Midbrain (tissue), 1 donor: ENCODE measurements around the gene GDI1.

Experiments
- DNase-seq: peaks from one replicate; lab custom pipeline; 2025; lab: John Stamatoyannopoulos, UW

Gene GDI1

GRCh38 chrX:154462396-154462795 is 25.4 kb downstream of the GDI1 start:
- DNase-seq, result peak; percentile 2

- DNase-seq, result no peak
Observed at GRCh38 chrX:154463611-154464220, 26.8 kb downstream of the GDI1 start.

GRCh38 chrX:154464806-154465365 is 27.9 kb downstream of the GDI1 start:
- no peak for DNase-seq

GRCh38 chrX:154465601-154466000 is 28.6 kb downstream of the GDI1 start:
- DNase-seq, result no peak

GRCh38 chrX:154466036-154466435 is 29.1 kb downstream of the GDI1 start:
- DNase-seq, result no peak

GRCh38 chrX:154466907-154467306 is 30.0 kb downstream of the GDI1 start:
- DNase-seq, result no peak

GRCh38 chrX:154467556-154467955 is 30.6 kb downstream of the GDI1 start:
- no peak for DNase-seq

GRCh38 chrX:154468217-154468616 is 31.3 kb downstream of the GDI1 start:
- DNase-seq, result no peak

GRCh38 chrX:154469114-154469513 is 32.2 kb downstream of the GDI1 start:
- DNase-seq, result no peak

- DNase-seq, result no peak
Observed at GRCh38 chrX:154469880-154470279, 32.9 kb downstream of the GDI1 start.

GRCh38 chrX:154470434-154470833 is 33.5 kb downstream of the GDI1 start:
- no peak for DNase-seq

- DNase-seq, result no peak
Observed at GRCh38 chrX:154470914-154471568, 34.1 kb downstream of the GDI1 start.

GRCh38 chrX:154471839-154472684 is 35.1 kb downstream of the GDI1 start:
- DNase-seq, result no peak

- no peak for DNase-seq
Observed at GRCh38 chrX:154472685-154473632, 36.0 kb downstream of the GDI1 start.

GRCh38 chrX:154473683-154474082 is 36.7 kb downstream of the GDI1 start:
- no peak for DNase-seq

GRCh38 chrX:154476821-154477220 is 39.9 kb downstream of the GDI1 start:
- DNase-seq, result no peak

GRCh38 chrX:154477891-154478477 is 41.0 kb downstream of the GDI1 start:
- no peak for DNase-seq

- peak; percentile 89 for DNase-seq
Observed at GRCh38 chrX:154478728-154479622, 42.0 kb downstream of the GDI1 start, which contains the start of gene LAGE3. TSS of gene LAGE3 (minus strand) at chrX:154479281. CDS start at chrX:154478915, 366 bp downstream.

GRCh38 chrX:154481195-154481594 is 44.2 kb downstream of the GDI1 start:
- no peak for DNase-seq
